Mesangial cell (primary cell): ENCODE data around the gene C19orf44. TPM values are rescaled to one million over a fixed set of nuclear protein-coding genes. Genes with fewer than 3 reads are reported as not detected.

ENCODE experiments used
- total RNA-seq: library from RNA; depleted of rRNA; stranded (reverse); fragments of >200 nt; gene quantifications from 2 replicates; pipeline ENCODE4 v1.2.3, GENCODE V29; 2015

The C19orf44 gene
- total RNA-seq = 3.3 and 6.3 TPM in 2 replicates

GRCh38 chr19:16495982-16496612, at the start of gene C19orf44, which contains the start of gene CALR3:
Gene C19orf44 (plus strand): TSS chr19:16496394. CDS start chr19:16500793, 4,399 bp downstream.
Gene CALR3 (minus strand): TSS chr19:16496167. CDS start chr19:16496129, 38 bp downstream.

GRCh38 chr19:16542045-16542909, 46.1 kb downstream of the C19orf44 start, which contains the start of gene CHERP:
Gene CHERP (minus strand): TSS chr19:16542437. CDS start chr19:16542378, 59 bp downstream.

Other genes starting within 250 kb of the C19orf44 start
- gene KLF2, start 171.6 kb upstream of the C19orf44 start, total RNA-seq = 1.3 and 3.4 TPM in 2 replicates
- gene EPS15L1, start 24.4 kb upstream of the C19orf44 start, total RNA-seq = 14.5 and 19.3 TPM in 2 replicates
- not detected in 2 replicates for gene CALR3, start 227 bp upstream of the C19orf44 start, total RNA-seq
- gene CHERP, start 46.0 kb downstream of the C19orf44 start, total RNA-seq = 11.7 and 12.3 TPM in 2 replicates
- 32.4 and 53.2 TPM in 2 replicates for gene SLC35E1, start 76.0 kb downstream of the C19orf44 start, total RNA-seq
- 5.5 and 9.5 TPM in 2 replicates for gene MED26, start 131.8 kb downstream of the C19orf44 start, total RNA-seq
- 47.9 and 62.2 TPM in 2 replicates for gene SMIM7, start 163.8 kb downstream of the C19orf44 start, total RNA-seq
- 0.65 and 3.3 TPM in 2 replicates for gene TMEM38A, start 164.7 kb downstream of the C19orf44 start, total RNA-seq
- not detected in 2 replicates for gene NWD1, start 223.5 kb downstream of the C19orf44 start, total RNA-seq